H1 (cell line): ENCODE data around the gene RPS6KA2. TPM values are rescaled to one million over a fixed set of nuclear protein-coding genes. Genes with fewer than 3 reads are reported as not detected.

Experiments used
- CTCF ChIA-PET: fragments of 300-600 bp; sonication (Branson Sonifier 250); formaldehyde crosslinking; loops from one replicate; lab custom pipeline; 2021; ENCODE audit not compliant: partially characterized antibody; lab: Charles Lee
- POLR2A ChIA-PET: fragments of 300-600 bp; sonication (Branson Sonifier 250); formaldehyde crosslinking; loops from one replicate; lab custom pipeline; 2021; ENCODE audit warnings: inconsistent platforms; ENCODE audit not compliant: partially characterized antibody; lab: Charles Lee
- DNase-seq, 2 experiments: peaks; one replicate each; pipeline versions ENCODE4 v3.0.0 to v3.0.0-alpha.2; 2010 to 2022; ENCODE audit warnings: low spot score in 2 of 2, low read depth in 1 of 2, mixed read lengths in 1 of 2
- FAIRE-seq: peaks from 2 replicates; lab custom pipeline; 2011; peaks lifted over from hg19 to GRCh38; lab: Jason Lieb, UNC
- H2AFZ ChIP-seq: 2 replicates; pipeline ENCODE4 v1.8.1; 2012; ENCODE audit warnings: low read length, inconsistent platforms
- H2AK5ac ChIP-seq: 2 replicates; pipeline ENCODE4 v1.6.1; 2013; ENCODE audit warnings: low read depth, low read length
- H2BK120ac ChIP-seq: replicated peaks from 2 replicates; pipeline ENCODE3; 2013; ENCODE audit warnings: low read depth, low read length, inconsistent platforms
- H2BK12ac ChIP-seq: 2 replicates; pipeline ENCODE4 v1.6.1; 2013; ENCODE audit warnings: low read depth, low read length
- H2BK15ac ChIP-seq: 2 replicates; pipeline ENCODE4 v1.6.1; 2013; ENCODE audit warnings: low read length
- H2BK20ac ChIP-seq: 2 replicates; pipeline ENCODE4 v1.6.1; 2013; ENCODE audit warnings: low read length
- H2BK5ac ChIP-seq: 2 replicates; pipeline ENCODE4 v1.6.1; 2013; ENCODE audit warnings: low read depth, low read length
- H3K14ac ChIP-seq: 2 replicates; pipeline ENCODE4 v1.6.1; 2013; ENCODE audit warnings: inconsistent platforms; ENCODE audit not compliant: insufficient read length
- H3K18ac ChIP-seq: 2 replicates; pipeline ENCODE4 v1.6.1; 2013; ENCODE audit warnings: low read length; ENCODE audit errors: extremely low read depth
- H3K23ac ChIP-seq: 2 replicates; pipeline ENCODE4 v1.6.1; 2013; ENCODE audit warnings: inconsistent platforms; ENCODE audit not compliant: insufficient read length
- H3K23me2 ChIP-seq: 2 replicates; pipeline ENCODE4 v1.6.1; 2013; ENCODE audit warnings: low read depth, low read length
- H3K27ac ChIP-seq: 2 replicates; pipeline ENCODE4 v1.6.1; 2011; ENCODE audit warnings: low read depth, low read length, inconsistent platforms
- H3K27me3 ChIP-seq, 4 experiments: replicated peaks in 1 of 4; 1 replicate in 1 of 4; 2 replicates in 3 of 4; pipeline versions ENCODE4 v1.6.1 to v1.8.1; 2011 to 2013; ENCODE audit warnings: low read length in 3 of 4, mild to moderate bottlenecking in 3 of 4, inconsistent platforms in 2 of 4, mixed read lengths in 2 of 4, moderate library complexity in 1 of 4; ENCODE audit not compliant: control insufficient read depth in 3 of 4, insufficient read depth in 3 of 4; ENCODE audit errors: extremely low read depth in 1 of 4
- H3K36me3 ChIP-seq, 4 experiments: 2 replicates each; pipeline versions ENCODE4 v1.6.1 to v1.8.1; 2011 to 2013; ENCODE audit warnings: mild to moderate bottlenecking in 4 of 4, low read length in 3 of 4, moderate library complexity in 2 of 4, control low read depth in 1 of 4, inconsistent platforms in 1 of 4; ENCODE audit not compliant: insufficient read depth in 4 of 4, control insufficient read depth in 2 of 4
- H3K4ac ChIP-seq: replicated peaks from 2 replicates; pipeline ENCODE3; 2013; ENCODE audit warnings: low read length, low read depth, mixed read lengths, inconsistent platforms; ENCODE audit not compliant: insufficient read length
- H3K4me1 ChIP-seq, 4 experiments: replicated peaks in 1 of 4; 1 replicate in 1 of 4; 2 replicates in 3 of 4; pipeline versions ENCODE4 v1.6.1 to v1.8.1; 2011 to 2013; ENCODE audit warnings: low read length in 3 of 4, inconsistent platforms in 2 of 4, mixed read lengths in 1 of 4; ENCODE audit not compliant: insufficient read depth in 4 of 4, control insufficient read depth in 3 of 4
- H3K4me2 ChIP-seq, 2 experiments: 2 replicates each; pipeline versions ENCODE4 v1.6.1 to v1.8.1; 2011 to 2013; ENCODE audit warnings: low read depth in 2 of 2, low read length in 2 of 2, control low read depth in 1 of 2, inconsistent platforms in 1 of 2, mild to moderate bottlenecking in 1 of 2; ENCODE audit not compliant: insufficient read depth in 1 of 2
- H3K4me3 ChIP-seq, 4 experiments: fragments of 200-600, 300-600 bp in 1 of 4; sonication (generic), shearing (Covaris generic), sonication (Bioruptor Twin) in 1 of 4; 2 replicates each; pipeline versions ENCODE4 v1.5.1 to v1.8.1; 2011 to 2016; ENCODE audit warnings: low read length in 4 of 4, low read depth in 3 of 4, control low read depth in 2 of 4, inconsistent platforms in 2 of 4, mild to moderate bottlenecking in 2 of 4, mixed read lengths in 1 of 4, moderate library complexity in 1 of 4; ENCODE audit not compliant: insufficient read depth in 2 of 4; ENCODE audit errors: extremely low read depth in 1 of 4
- H3K56ac ChIP-seq: replicated peaks from 2 replicates; pipeline ENCODE3; 2013; ENCODE audit warnings: low read depth, mild to moderate bottlenecking, mixed read lengths, low read length, inconsistent platforms; ENCODE audit not compliant: insufficient read length
- H3K79me1 ChIP-seq: 2 replicates; pipeline ENCODE4 v1.6.1; 2013; ENCODE audit warnings: low read depth, low read length, control low read depth
- H3K79me2 ChIP-seq, 2 experiments: 2 replicates each; pipeline versions ENCODE4 v1.6.1 to v1.8.1; 2012 to 2013; ENCODE audit warnings: low read length in 2 of 2, mild to moderate bottlenecking in 2 of 2, inconsistent platforms in 1 of 2; ENCODE audit not compliant: insufficient read depth in 2 of 2, control insufficient read depth in 1 of 2
- H3K9ac ChIP-seq, 4 experiments: replicated peaks in 1 of 4; 1 replicate in 1 of 4; 2 replicates in 3 of 4; pipeline versions ENCODE4 v1.6.1 to v1.8.1; 2011 to 2013; ENCODE audit warnings: low read depth in 3 of 4, low read length in 3 of 4, control low read depth in 2 of 4, mild to moderate bottlenecking in 2 of 4, moderate library complexity in 2 of 4, inconsistent platforms in 1 of 4; ENCODE audit errors: extremely low read depth in 1 of 4
- H3K9me3 ChIP-seq, 2 experiments: 2 replicates each; pipeline versions ENCODE4 v1.6.1 to v1.8.1; 2012 to 2013; ENCODE audit warnings: mild to moderate bottlenecking in 2 of 2, moderate library complexity in 2 of 2, control low read depth in 1 of 2, inconsistent platforms in 1 of 2, low read depth in 1 of 2, low read length in 1 of 2, mixed read lengths in 1 of 2; ENCODE audit not compliant: insufficient read depth in 2 of 2
- H4K20me1 ChIP-seq, 2 experiments: replicated peaks in 1 of 2; 2 replicates each; pipeline versions ENCODE3 to v1.8.1; 2011 to 2013; ENCODE audit warnings: inconsistent platforms in 2 of 2, low read length in 2 of 2, mild to moderate bottlenecking in 1 of 2; ENCODE audit not compliant: insufficient read depth in 2 of 2, control insufficient read depth in 1 of 2
- H4K5ac ChIP-seq: 2 replicates; pipeline ENCODE4 v1.6.1; 2013; ENCODE audit warnings: low read length, low read depth, mixed read lengths, inconsistent platforms; ENCODE audit not compliant: insufficient read length
- H4K8ac ChIP-seq: 2 replicates; pipeline ENCODE4 v1.8.0; 2013; ENCODE audit warnings: mild to moderate bottlenecking, moderate library complexity, low read length, inconsistent platforms; ENCODE audit not compliant: insufficient read depth; ENCODE audit errors: extremely low read depth
- H4K91ac ChIP-seq: replicated peaks from 2 replicates; pipeline ENCODE3; 2013; ENCODE audit warnings: low read length, mixed read lengths, inconsistent platforms; ENCODE audit not compliant: insufficient read length
- BACH1 ChIP-seq: IDR thresholded peaks from 2 replicates; pipeline ENCODE4 v1.6.1; 2012; ENCODE audit warnings: low read length, improper control_type of control experiment
- CHD2 ChIP-seq: IDR thresholded peaks from 2 replicates; pipeline ENCODE4 v1.6.1; 2012; ENCODE audit warnings: low read length, improper control_type of control experiment
- CREB1 ChIP-seq: IDR thresholded peaks from 2 replicates; pipeline ENCODE4 v1.6.1; 2012; ENCODE audit warnings: inconsistent platforms
- EP300 ChIP-seq, 2 experiments: IDR thresholded peaks; 1 replicate in 1 of 2; 2 replicates in 1 of 2; pipeline ENCODE4 v1.6.1; 2011 to 2012; ENCODE audit warnings: low read depth in 2 of 2, low read length in 2 of 2, mild to moderate bottlenecking in 2 of 2, borderline replicate concordance in 1 of 2, inconsistent platforms in 1 of 2, moderate library complexity in 1 of 2
- KDM4A ChIP-seq: IDR thresholded peaks from one replicate; pipeline ENCODE4 v1.7.1; 2012; ENCODE audit warnings: low read depth, mild to moderate bottlenecking, moderate library complexity, low read length, inconsistent platforms; ENCODE audit not compliant: severe bottlenecking
- PHF8 ChIP-seq: fragments of 200-600 bp; sonication (generic); conservative IDR thresholded peaks from 2 replicates; pipeline ENCODE4 v1.7.1; 2012; ENCODE audit warnings: low read depth, mild to moderate bottlenecking, inconsistent platforms, low read length, moderate library complexity
- RAD21 ChIP-seq, 2 experiments: IDR thresholded peaks in 1 of 2; conservative IDR thresholded peaks in 1 of 2; 2 replicates each; pipeline ENCODE4 v1.6.1; 2011; ENCODE audit warnings: low read depth in 2 of 2, low read length in 2 of 2, improper control_type of control experiment in 1 of 2, inconsistent platforms in 1 of 2, mild to moderate bottlenecking in 1 of 2, moderate library complexity in 1 of 2
- RBBP5 ChIP-seq: IDR thresholded peaks from 2 replicates; pipeline ENCODE4 v1.7.1; 2012; ENCODE audit warnings: low read depth, mild to moderate bottlenecking, inconsistent platforms, low read length, moderate library complexity, borderline replicate concordance
- SAP30 ChIP-seq: fragments of 300-600 bp; sonication (generic); IDR thresholded peaks from 2 replicates; pipeline ENCODE4 v1.7.1; 2012; ENCODE audit warnings: low read length, moderate library complexity, mild to moderate bottlenecking, inconsistent platforms; ENCODE audit not compliant: insufficient read depth, insufficient replicate concordance
- YY1 ChIP-seq: IDR thresholded peaks from 2 replicates; pipeline ENCODE4 v1.6.1; 2011; ENCODE audit warnings: low read depth, mild to moderate bottlenecking, low read length
- WGBS, 2 experiments: shearing (Covaris generic) in 1 of 2; methylation state at CpG; one replicate each; pipeline versions ENCODE4 v1.1.6 to v1.1.7; 2013 to 2015; ENCODE audit warnings: low lambda C conversion rate in 2 of 2, mixed read lengths in 2 of 2, inconsistent platforms in 1 of 2, low coverage in 1 of 2, missing lambda C conversion rate in 1 of 2; ENCODE audit not compliant: insufficient replicate concordance in 2 of 2, insufficient coverage in 1 of 2, insufficient read length in 1 of 2; ENCODE audit errors: extremely low coverage in 1 of 2, missing lambda C conversion rate in 1 of 2; 5-methylcytosine and 5-hydroxymethylcytosine counted together
- polyA plus RNA-seq, 7 experiments: library from polyadenylated mRNA; depleted of rRNA in 3 of 7; stranded (reverse) in 5 of 7; unstranded in 2 of 7; fragments of >200 nt in 5 of 7; fragments of 200-250 nt in 2 of 7; gene quantifications; 1 replicate in 5 of 7; 2 replicates in 1 of 7; 4 replicates in 1 of 7; pipeline versions ENCODE4 v1.2.1 to v1.2.3, GENCODE V29; 2011 to 2013; ENCODE audit warnings: missing spikeins in 2 of 7, mixed read lengths in 2 of 7
- total RNA-seq: library from RNA; stranded (reverse); fragmentation: NEBNext Ultra II Directional; extraction: Animal tissue kit (Norgen Biotek cat#: 25700); gene quantifications from 2 replicates; pipeline ENCODE4 v1.2.1, GENCODE V29; 2021

Gene RPS6KA2
- total and polyA plus RNA-seq, 2 of the 8 experiments (the other 6 are each of a cell fraction or from before 2014, with no cell fraction given), result 8.8 to 25.7 TPM

GRCh38 chr6:166501246-166501645 is 125.8 kb downstream of the RPS6KA2 start:
- H3K23ac ChIP-seq, result no peak overlapping the region
- no peak overlapping the region for H2BK5ac ChIP-seq
- H2BK20ac ChIP-seq, result no peak overlapping the region
- no peak for TF ChIP-seq RBBP5
- TF ChIP-seq SAP30, result no peak
- no peak for TF ChIP-seq YY1
- TF ChIP-seq EP300 (IDR thresholded peaks at IDR 0.05; ENCODE audit: borderline replicate concordance in 1 of 2, low read depth in 2 of 2, low read length in 2 of 2), result no peak
- TF ChIP-seq RAD21 (IDR thresholded peaks at IDR 0.05 in 1 of 2, conservative IDR thresholded peaks at IDR 0.05 in 1 of 2; ENCODE audit: low read depth in 2 of 2, low read length in 2 of 2), result no peak
- TF ChIP-seq CREB1, result no peak
- TF ChIP-seq BACH1, result no peak
- no peak for TF ChIP-seq CHD2
- no peak for TF ChIP-seq KDM4A
- TF ChIP-seq PHF8, result no peak
- TF ChIP-seq, all 59 proteins: peak for 0
- Histone ChIP-seq H3K27me3 (no peaks in the 10 kb centered on the region), H3K79me1 (no peaks in the 10 kb centered on the region), H3K14ac (no peak overlapping the region), H3K79me2 (no peaks in the 10 kb centered on the region), H4K8ac (no peak overlapping the region), H2AFZ (no peak overlapping the region), H3K36me3 (peaks cover 0 to 7% (median 2%) of the 10 kb centered on the region in 4 experiments; a peak in 4 of 8 replicates), H2BK15ac (no peak overlapping the region), H2AK5ac (no peak overlapping the region), H3K9me3 (no peaks in the 10 kb centered on the region), H3K18ac (no peak overlapping the region), H2BK120ac (no peak overlapping the region), H3K4ac (no peak overlapping the region), H4K91ac (no peak overlapping the region), H3K27ac (no peak overlapping the region), H3K56ac (no peak overlapping the region), H4K20me1 (peaks cover 2 to 3% of the 10 kb centered on the region in 2 experiments), H2BK12ac (no peak overlapping the region), H4K5ac (no peak overlapping the region), H3K4me1 (0 out of 7 replicates have a peak, but pooled peaks cover 0 to 2% (median 0%) of the 10 kb centered on the region in 4 experiments), H3K23me2 (no peaks in the 10 kb centered on the region), H3K9ac (no peak overlapping the region), H3K4me3 (no peak overlapping the region), H3K4me2 (no peak overlapping the region)
- ChIA-PET CTCF (interaction anchor here (0.6 to 1.6 kb wide), 3 partner anchors 15 to 546 kb away, joined by 3 to 4 read pairs (median 3); no protein-coding TSS in a partner anchor), POLR2A (no interaction called here)
- WGBS, 2 experiments, result 92% methylated on average over 12 of the region's 14 CpGs; no CpG with 5 or more reads in 1 of the 2 experiments
- no peak for DNase-seq
- no peak for FAIRE-seq
